GM21723 (cell line): ENCODE results near the gene CDC42BPG.

Source experiments
- ATAC-seq: cut with Tn5 transposase; IDR thresholded peaks from one replicate; pipeline ENCODE4 v1.9.1; 2021; ENCODE audit warnings: mild to moderate bottlenecking, moderate library complexity; ENCODE audit not compliant: unreplicated experiment

Gene CDC42BPG

DNA sequence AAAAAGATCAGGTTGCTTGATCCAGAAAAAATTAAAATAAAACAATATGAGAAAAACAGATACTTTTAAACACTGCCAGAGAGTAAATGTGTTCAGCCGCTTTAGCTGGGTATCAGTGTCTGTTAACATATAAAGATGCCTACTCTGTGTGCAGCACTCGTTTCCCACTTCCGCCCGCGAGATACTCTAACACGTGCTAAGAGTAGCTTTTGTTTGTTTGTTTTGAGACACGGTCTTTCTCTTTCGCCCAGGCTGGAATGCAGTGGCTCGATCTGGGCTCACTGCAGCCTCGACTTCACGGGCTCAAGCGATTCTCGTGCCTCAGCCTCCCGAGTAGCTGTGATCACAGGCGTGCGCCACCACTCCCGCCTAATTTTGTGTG, 33.6 kb downstream of the CDC42BPG start:
- ATAC-seq: peak; percentile 9

- peak; percentile 58 for ATAC-seq
Measured at GRCh38 chr11:64810271-64810890, 34.1 kb downstream of the CDC42BPG start, which contains the start of gene MEN1. Gene MEN1, minus strand, starts transcription at chr11:64810551. Its CDS starts 442 bp downstream, at chr11:64810109.

DNA sequence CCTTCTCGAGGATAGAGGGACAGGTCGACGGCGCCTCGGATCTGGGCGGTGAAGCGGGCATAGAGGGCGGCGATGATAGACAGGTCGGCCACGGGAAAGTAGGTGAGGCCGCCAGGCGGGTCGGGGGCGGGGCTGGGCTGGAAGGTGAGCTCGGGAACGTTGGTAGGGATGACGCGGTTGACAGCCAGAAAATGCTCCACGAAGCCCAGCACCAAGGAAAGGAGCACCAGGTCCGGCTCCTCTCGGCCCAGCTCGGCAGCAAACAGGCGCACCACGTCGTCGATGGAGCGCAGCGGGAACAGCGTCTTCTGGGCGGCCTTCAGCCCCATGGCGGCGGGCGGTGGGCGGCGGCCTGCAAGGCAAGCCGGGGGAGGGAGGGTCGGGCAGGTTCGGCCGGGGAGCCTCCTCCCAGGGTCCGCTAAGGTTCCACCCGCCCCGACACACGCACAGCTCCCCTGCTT, 34.6 kb downstream of the CDC42BPG start:
- peak; percentile 1 for ATAC-seq

DNA sequence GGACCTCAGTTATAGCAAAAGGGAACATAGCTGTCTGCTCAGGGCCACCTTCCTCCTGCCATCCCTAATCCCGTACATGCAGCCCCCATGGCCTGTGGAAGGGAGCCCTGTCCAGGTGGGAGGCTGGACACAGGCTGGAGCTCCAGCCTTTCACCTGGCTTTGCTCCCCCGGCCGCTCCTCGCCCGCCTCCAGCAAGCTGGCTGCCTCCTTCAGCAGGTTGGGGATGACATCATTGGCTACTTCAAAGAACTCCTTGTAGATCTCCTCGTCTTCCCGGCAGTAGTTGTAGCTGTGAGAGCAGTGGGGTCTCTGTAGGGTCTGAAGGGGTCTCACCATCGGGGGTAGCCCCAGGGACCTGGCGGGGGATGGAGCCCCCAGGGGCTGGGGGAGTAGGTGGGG, 39.0 kb downstream of the CDC42BPG start:
- no peak for ATAC-seq

DNA sequence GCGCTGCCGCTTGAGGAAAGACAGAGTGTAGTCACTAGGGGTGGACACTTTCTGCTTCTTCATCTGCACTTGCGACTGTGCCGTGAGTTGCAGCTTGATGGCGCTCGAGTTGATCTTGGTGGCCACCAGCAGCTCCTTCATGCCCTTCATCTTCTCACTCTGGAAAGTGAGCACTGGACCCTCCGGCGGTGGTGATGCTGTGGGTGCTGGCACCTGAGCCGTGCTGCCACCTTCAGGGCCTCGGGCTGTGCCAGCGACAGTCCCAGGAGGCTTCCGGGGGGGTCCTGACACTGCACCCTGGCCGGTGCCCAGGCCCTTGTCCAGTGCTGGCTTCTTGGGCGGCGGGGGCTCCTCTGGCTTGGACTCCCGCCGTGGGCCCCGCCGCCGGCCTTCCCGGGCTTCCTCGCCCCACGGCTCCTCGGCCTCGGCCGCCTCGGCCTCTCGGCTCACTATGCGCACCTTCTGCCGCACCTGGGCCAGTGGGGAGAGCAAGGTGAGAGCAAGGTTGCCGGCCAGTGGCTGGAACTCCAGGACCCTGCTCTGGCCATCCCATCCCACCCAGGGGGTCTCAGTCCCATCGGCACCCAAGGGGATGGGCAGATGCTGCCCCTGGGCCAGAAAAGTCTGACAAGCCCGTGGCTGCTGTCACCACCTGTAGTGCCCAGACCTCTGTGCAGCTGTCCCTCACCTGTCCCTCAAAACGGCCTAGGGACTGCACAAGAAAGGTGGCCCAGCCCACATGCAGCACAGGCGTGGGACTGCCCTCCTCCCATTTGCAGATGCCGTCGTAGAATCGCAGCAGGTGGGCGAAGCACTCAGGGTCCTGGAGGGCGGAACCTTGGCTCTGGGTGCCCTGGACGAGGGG, 39.9 kb downstream of the CDC42BPG start:
- no peak for ATAC-seq

- ATAC-seq: no peak
Measured at GRCh38 chr11:64803846-64804345, 40.6 kb downstream of the CDC42BPG start.

- ATAC-seq: peak; percentile 63
Measured at GRCh38 chr11:64803158-64803845, 41.2 kb downstream of the CDC42BPG start, which contains the start of gene MAP4K2. Gene MAP4K2, minus strand, starts transcription at chr11:64803214. Its CDS starts 65 bp downstream, at chr11:64803149.

GRCh38 chr11:64802370-64803157, 41.9 kb downstream of the CDC42BPG start:
- ATAC-seq: peak; percentile 25

DNA sequence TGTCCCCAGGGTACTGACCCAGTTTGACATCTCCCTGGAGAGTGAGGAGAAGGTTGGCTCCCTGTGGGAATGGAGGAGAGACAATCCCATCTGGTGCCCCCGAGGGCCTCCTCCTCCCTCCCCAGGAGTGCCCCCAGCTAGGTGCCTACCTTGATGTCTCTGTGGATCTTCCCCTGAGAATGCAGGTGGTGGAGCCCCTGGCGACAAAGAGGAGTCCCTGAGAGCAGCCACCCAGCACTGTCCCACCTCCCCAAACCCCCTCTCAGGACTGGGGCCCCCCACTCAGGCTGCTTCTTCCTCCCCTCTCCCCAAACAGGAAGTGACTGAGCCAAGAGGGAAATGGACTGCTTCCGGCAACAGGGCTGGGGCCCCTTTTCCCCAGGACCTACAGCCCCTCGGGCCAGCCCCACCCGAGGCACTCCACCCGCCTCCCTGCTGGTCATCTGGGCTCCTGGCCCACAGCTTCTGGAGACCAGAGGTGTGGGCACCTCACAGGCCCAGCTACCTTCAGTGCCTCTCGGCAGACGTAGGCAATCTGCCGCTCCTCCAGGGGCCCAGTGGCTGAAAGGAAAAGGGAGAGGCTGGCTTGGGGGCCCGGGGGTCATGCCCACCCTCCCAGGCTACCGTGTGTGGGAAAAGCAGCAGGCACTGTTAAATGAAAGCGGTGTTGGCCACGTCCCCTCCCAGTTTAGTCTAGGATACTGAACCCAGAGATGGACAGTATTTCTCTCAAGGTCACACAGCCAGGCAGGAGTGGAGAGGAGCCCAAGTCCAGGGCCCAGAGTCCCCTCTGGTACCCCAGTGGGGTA, 42.7 kb downstream of the CDC42BPG start:
- no peak for ATAC-seq

DNA sequence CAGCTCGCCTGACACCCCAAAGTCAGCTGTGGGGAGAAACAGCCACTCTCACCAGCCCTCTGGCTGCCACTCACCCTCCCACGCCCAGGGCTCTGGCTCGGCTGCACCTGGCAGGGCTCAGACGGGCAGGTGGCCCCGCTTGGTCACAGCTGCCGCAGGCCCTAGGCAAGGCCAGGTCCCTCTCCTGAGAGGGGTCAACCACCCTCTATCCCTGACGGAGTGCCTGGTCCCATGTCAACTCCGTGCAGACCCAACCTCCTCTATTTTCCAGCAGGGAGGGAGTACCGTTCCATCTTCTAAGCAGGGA, 43.3 kb downstream of the CDC42BPG start:
- no peak for ATAC-seq

DNA sequence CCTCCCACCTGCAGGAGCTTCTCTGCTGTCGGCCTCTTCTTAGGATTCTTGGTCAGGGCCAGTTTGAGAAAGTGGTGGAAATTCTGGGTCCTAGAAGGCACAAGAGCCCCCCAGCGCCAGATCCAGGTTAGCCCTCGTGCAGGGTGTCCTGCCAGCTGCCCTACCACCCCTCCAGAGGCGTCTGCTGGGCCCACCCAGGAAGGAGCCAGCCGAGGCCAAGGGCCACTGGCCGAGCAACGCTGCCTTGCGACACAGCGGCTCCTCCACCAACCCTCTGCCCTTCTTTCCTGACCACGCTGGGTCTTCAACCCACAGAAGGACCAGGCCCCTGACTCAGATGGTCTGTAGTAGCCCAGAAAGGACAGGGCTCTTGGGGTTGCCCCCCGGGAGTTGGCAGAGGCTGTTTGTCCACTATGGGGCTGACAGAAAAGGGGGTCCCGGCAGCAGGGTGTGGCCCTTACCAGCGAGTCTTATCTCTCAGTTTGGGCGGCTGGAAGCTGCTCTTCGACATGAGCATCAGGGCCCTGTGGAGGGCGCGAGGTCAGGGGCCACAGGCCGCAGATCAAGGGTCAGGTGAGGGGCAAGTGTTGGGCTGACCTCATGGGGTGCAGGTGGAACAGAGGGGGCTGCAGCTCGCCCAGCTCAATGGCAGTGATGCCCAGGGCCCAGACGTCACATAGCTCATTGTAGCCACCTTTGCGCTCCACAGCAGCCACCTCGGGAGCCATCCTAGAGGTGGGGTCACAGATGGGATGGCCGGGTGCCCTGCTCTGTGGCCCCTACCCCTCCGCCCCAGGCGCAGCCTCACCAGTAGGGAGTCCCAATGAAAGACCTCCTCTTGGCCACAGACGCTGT, 43.9 kb downstream of the CDC42BPG start:
- no peak for ATAC-seq

GRCh38 chr11:64799623-64800302, 44.7 kb downstream of the CDC42BPG start:
- ATAC-seq: no peak

DNA sequence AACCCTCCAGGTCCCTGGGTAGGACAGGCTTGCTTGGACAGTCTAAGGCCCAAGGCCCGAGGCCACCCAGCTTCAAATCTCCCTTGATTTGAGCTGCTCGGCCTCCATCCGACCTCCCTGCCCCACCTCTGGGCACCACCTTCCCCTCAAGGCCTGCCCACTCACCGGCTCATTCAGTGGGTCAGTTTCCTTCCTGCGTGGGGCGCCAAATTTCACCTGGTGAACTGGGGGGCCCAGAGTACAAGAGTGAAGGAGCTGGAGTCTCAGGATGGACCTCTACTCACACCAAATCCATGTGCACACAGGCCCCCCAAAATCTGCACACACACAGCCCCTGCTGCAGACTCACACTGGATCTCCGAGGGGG, 45.2 kb downstream of the CDC42BPG start:
- no peak for ATAC-seq

- ATAC-seq: no peak
Measured at GRCh38 chr11:64796757-64797541, 47.5 kb downstream of the CDC42BPG start.

GRCh38 chr11:64796047-64796756, 48.3 kb downstream of the CDC42BPG start:
- ATAC-seq: no peak

- no peak for ATAC-seq
Measured at GRCh38 chr11:64794526-64794925, 49.9 kb downstream of the CDC42BPG start.
